HepG2 (cell line): ENCODE results near the gene SLCO3A1. TPM values are rescaled to one million over a fixed set of nuclear protein-coding genes. Genes with fewer than 3 reads are reported as not detected.

ENCODE experiments used
- ATAC-seq: fragments of 200-7000 bp; cut with Tn5 transposase; 3 replicates; pipeline ENCODE4 v1.9.1; 2020; ENCODE audit warnings: mild to moderate bottlenecking, moderate library complexity
- BruUV-seq: library from RNA; stranded (reverse); fragments of 400-500 nt; replicated peaks from 2 replicates; lab custom pipeline; 2021; lab: Mats Ljungman, UMichigan
- CTCF ChIA-PET: fragments of 300-600 bp; formaldehyde crosslinking; extraction: SDS; loops from one replicate; lab custom pipeline; 2021; ENCODE audit warnings: low total read pairs, inconsistent platforms, low intra/inter-chr PET ratio; lab: Yijun Ruan, JAX
- POLR2A ChIA-PET: fragments of 350-600 bp; sonication (Branson Sonifier 250); formaldehyde crosslinking; loops from one replicate; lab custom pipeline; 2020; ENCODE audit warnings: antibody characterized with exemption, inconsistent platforms; lab: Yijun Ruan, JAX
- DNase-seq: peaks from one replicate; pipeline ENCODE4 v3.0.0-alpha.2; 2015; ENCODE audit warnings: low spot score
- FAIRE-seq: peaks from 3 replicates; lab custom pipeline; 2011; peaks lifted over from hg19 to GRCh38; lab: Jason Lieb, UNC
- H2AFZ ChIP-seq: one replicate; pipeline ENCODE4 v1.6.1; 2011; ENCODE audit warnings: low read length, inconsistent platforms
- H3K27ac ChIP-seq: fragments of 300-600 bp; 3 replicates; pipeline ENCODE4 v1.8.0; 2011; ENCODE audit warnings: mixed run types, mild to moderate bottlenecking, mixed read lengths, low read length, inconsistent platforms; ENCODE audit not compliant: insufficient read depth; ENCODE audit errors: extremely low read length
- H3K27me3 ChIP-seq, 2 experiments: fragments of 200-600 bp in 1 of 2; 2 replicates in 1 of 2; 3 replicates in 1 of 2; pipeline versions ENCODE4 v1.6.0 to v1.8.0; 2011; ENCODE audit warnings: low read length in 2 of 2, mild to moderate bottlenecking in 2 of 2, moderate library complexity in 2 of 2, inconsistent platforms in 1 of 2; ENCODE audit not compliant: insufficient read depth in 2 of 2, control insufficient read depth in 1 of 2
- H3K36me3 ChIP-seq, 2 experiments: fragments of 200-600 bp in 1 of 2; replicated peaks in 1 of 2; 2 replicates in 1 of 2; 3 replicates in 1 of 2; pipeline versions ENCODE4 v1.5.1 to v1.8.0; 2011; ENCODE audit warnings: low read length in 2 of 2, inconsistent platforms in 1 of 2; ENCODE audit not compliant: insufficient read depth in 2 of 2, control insufficient read depth in 1 of 2
- H3K4me1 ChIP-seq: 2 replicates; pipeline ENCODE4 v1.5.1; 2012; ENCODE audit warnings: low read length, inconsistent platforms; ENCODE audit not compliant: insufficient read depth
- H3K4me2 ChIP-seq: 2 replicates; pipeline ENCODE4 v1.6.0; 2011; ENCODE audit warnings: low read depth, low read length, inconsistent platforms
- H3K4me3 ChIP-seq, 3 experiments: fragments of 200-600 bp in 1 of 3; sonication (generic), shearing (Covaris generic) in 1 of 3; replicated peaks in 1 of 3; 2 replicates each; pipeline ENCODE4 v1.5.1; 2011 to 2016; ENCODE audit warnings: low read length in 3 of 3, inconsistent platforms in 2 of 3, low read depth in 2 of 3, mild to moderate bottlenecking in 2 of 3, control low read depth in 1 of 3, mixed read lengths in 1 of 3; ENCODE audit not compliant: insufficient read depth in 1 of 3
- H3K79me2 ChIP-seq: one replicate; pipeline ENCODE4 v1.6.1; 2011; ENCODE audit warnings: low read length, inconsistent platforms; ENCODE audit not compliant: insufficient read depth
- H3K9ac ChIP-seq: 2 replicates; pipeline ENCODE4 v1.6.0; 2011; ENCODE audit warnings: mild to moderate bottlenecking, low read depth, low read length, inconsistent platforms; ENCODE audit not compliant: insufficient read depth
- H3K9me3 ChIP-seq: 2 replicates; pipeline ENCODE4 v1.5.1; 2012; ENCODE audit warnings: mild to moderate bottlenecking, low read length
- H4K20me1 ChIP-seq: 2 replicates; pipeline ENCODE4 v1.6.0; 2011; ENCODE audit warnings: inconsistent platforms, mild to moderate bottlenecking, low read length, moderate library complexity; ENCODE audit not compliant: insufficient read depth
- ARNT2 ChIP-seq: sonication (generic); formaldehyde crosslinking; IDR thresholded peaks from 2 replicates; pipeline ENCODE4 v1.8.0; 2022; ENCODE audit warnings: mild to moderate bottlenecking, low read depth, missing genetic modification reagents, moderate library complexity
- ARNTL ChIP-seq: sonication (generic); formaldehyde crosslinking; IDR thresholded peaks from 2 replicates; pipeline ENCODE4 v1.4.0; 2020; ENCODE audit warnings: mild to moderate bottlenecking, missing genetic modification reagents
- GZF1 ChIP-seq: sonication (generic); formaldehyde crosslinking; IDR thresholded peaks from 2 replicates; pipeline ENCODE4 v1.5.1; 2020; ENCODE audit warnings: mild to moderate bottlenecking, missing genetic modification reagents
- HMG20A ChIP-seq: IDR thresholded peaks from 2 replicates; pipeline ENCODE4 v1.6.1; 2016; ENCODE audit warnings: borderline replicate concordance
- MYC ChIP-seq: sonication (generic); formaldehyde crosslinking; IDR thresholded peaks from 2 replicates; pipeline ENCODE4 v1.9.0; 2021; ENCODE audit warnings: missing genetic modification reagents, borderline replicate concordance
- NCOA2 ChIP-seq: sonication (generic); formaldehyde crosslinking; IDR thresholded peaks from 2 replicates; pipeline ENCODE4 v1.8.0; 2022; ENCODE audit warnings: inconsistent platforms
- RCOR2 ChIP-seq: IDR thresholded peaks from 2 replicates; pipeline ENCODE4 v1.6.1; 2016; ENCODE audit warnings: missing biosample characterization, missing genetic modification reagents
- SAP130 ChIP-seq: IDR thresholded peaks from 2 replicates; pipeline ENCODE4 v1.6.1; 2016; ENCODE audit warnings: low read depth
- SIX1 ChIP-seq: sonication (generic); formaldehyde crosslinking; IDR thresholded peaks from 2 replicates; pipeline ENCODE4 v1.4.0; 2020; ENCODE audit warnings: missing genetic modification reagents, borderline replicate concordance
- TEAD2 ChIP-seq: sonication (generic); formaldehyde crosslinking; IDR thresholded peaks from 2 replicates; pipeline ENCODE4 v1.9.0; 2021; ENCODE audit warnings: missing genetic modification reagents
- YY1 ChIP-seq: IDR thresholded peaks from 2 replicates; pipeline ENCODE4 v1.6.1; 2011; ENCODE audit warnings: low read length, low read depth, moderate library complexity, mild to moderate bottlenecking; ENCODE audit not compliant: insufficient read depth, insufficient replicate concordance
- ZFP37 ChIP-seq: sonication (generic); formaldehyde crosslinking; IDR thresholded peaks from 2 replicates; pipeline ENCODE4 v1.4.0; 2020; ENCODE audit warnings: missing genetic modification reagents, borderline replicate concordance
- ZNF572 ChIP-seq: sonication (generic); formaldehyde crosslinking; IDR thresholded peaks from 2 replicates; pipeline ENCODE4 v1.5.1; 2020; ENCODE audit warnings: mild to moderate bottlenecking, missing genetic modification reagents
- WGBS: methylation state at CpG from one replicate; pipeline ENCODE4 v1.1.6; 2017; ENCODE audit warnings: low lambda C conversion rate; 5-methylcytosine and 5-hydroxymethylcytosine counted together
- in situ Hi-C: cut with HindIII; loops from 2 replicates; pipeline ENCODE4 v1.10.0; 2017; ENCODE audit warnings: low pct_unique_long_range_greater_than_20kb; ENCODE audit not compliant: extremely low pct_ligation_motif_present
- intact Hi-C: fragments of 100-400 bp; cut with micrococcal nuclease; formaldehyde crosslinking; loops from one replicate; pipeline ENCODE4 v1.10.0; 2022; ENCODE audit not compliant: unreplicated experiment
- polyA plus RNA-seq, 8 experiments: library from polyadenylated mRNA; depleted of rRNA in 3 of 8; stranded (reverse) in 7 of 8; unstranded in 1 of 8; fragments of >200 nt; fragmentation: Illumina TruSeq in 4 of 8; extraction: Trizol in 4 of 8; gene quantifications; 2 replicates each; pipeline versions ENCODE4 v1.2.1 to v1.2.3, GENCODE V29; 2011 to 2016; ENCODE audit warnings: low read depth in 4 of 8, missing spikeins in 1 of 8, mixed read lengths in 1 of 8; ENCODE audit not compliant: insufficient read depth in 1 of 8
- total RNA-seq, 5 experiments: library from RNA; depleted of rRNA; stranded (reverse); fragments of >200 nt; fragmentation: Illumina TruSeq; extraction: Trizol; gene quantifications; 2 replicates each; pipeline ENCODE4 v1.2.3, GENCODE V29; 2016; ENCODE audit warnings: low read depth in 1 of 5
- TF ChIP-seq, protein P1 (sequence below): sonication (generic); formaldehyde crosslinking; IDR thresholded peaks from 2 replicates; pipeline ENCODE4 v1.4.0; 2020; ENCODE audit warnings: mild to moderate bottlenecking, missing genetic modification reagents

SLCO3A1 gene
- total and polyA plus RNA-seq, 2 of the 13 experiments (the other 11 are each of a cell fraction or from before 2014, with no cell fraction given): 0.02 TPM; not detected in 1

DNA sequence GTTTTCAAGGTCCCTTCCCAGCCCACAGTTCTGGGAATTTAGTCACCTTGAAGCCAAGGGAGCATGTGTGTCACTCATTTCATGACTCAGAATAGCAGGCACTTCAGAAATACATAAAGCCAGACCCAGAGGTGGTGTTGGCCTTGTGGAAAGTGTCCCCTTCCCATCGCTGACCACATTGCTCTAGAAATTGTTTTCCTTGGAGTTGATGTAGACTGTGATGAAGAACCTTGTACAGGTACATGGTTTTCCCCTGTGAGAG is 158.8 kb downstream of the SLCO3A1 start:
- peaks cover 1 to 16% of the 10 kb centered on the region in 2 experiments; a peak in 3 of 5 replicates for H3K27me3 ChIP-seq
- no peaks in the 10 kb centered on the region for H4K20me1 ChIP-seq
- H3K4me3 ChIP-seq: no peak overlapping the region
- FAIRE-seq (no peak), ATAC-seq (no peak), DNase-seq (no peak)
- BruUV-seq: no TSS peak
- TF ChIP-seq RCOR2 (CRISPR knock-in tag) (no peak), TEAD2 (no peak), NCOA2 (CRISPR knock-in tag) (no peak), HMG20A (no peak), ZFP37 (CRISPR knock-in tag) (no peak), ARNTL (CRISPR knock-in tag) (no peak), ARNT2 (CRISPR knock-in tag) (no peak), MYC (CRISPR knock-in tag) (no peak), YY1 (no peak), SAP130 (CRISPR knock-in tag) (no peak), SIX1 (no peak), GZF1 (no peak), ZNF572 (CRISPR knock-in tag) (no peak)
- TF ChIP-seq, protein P1, sequence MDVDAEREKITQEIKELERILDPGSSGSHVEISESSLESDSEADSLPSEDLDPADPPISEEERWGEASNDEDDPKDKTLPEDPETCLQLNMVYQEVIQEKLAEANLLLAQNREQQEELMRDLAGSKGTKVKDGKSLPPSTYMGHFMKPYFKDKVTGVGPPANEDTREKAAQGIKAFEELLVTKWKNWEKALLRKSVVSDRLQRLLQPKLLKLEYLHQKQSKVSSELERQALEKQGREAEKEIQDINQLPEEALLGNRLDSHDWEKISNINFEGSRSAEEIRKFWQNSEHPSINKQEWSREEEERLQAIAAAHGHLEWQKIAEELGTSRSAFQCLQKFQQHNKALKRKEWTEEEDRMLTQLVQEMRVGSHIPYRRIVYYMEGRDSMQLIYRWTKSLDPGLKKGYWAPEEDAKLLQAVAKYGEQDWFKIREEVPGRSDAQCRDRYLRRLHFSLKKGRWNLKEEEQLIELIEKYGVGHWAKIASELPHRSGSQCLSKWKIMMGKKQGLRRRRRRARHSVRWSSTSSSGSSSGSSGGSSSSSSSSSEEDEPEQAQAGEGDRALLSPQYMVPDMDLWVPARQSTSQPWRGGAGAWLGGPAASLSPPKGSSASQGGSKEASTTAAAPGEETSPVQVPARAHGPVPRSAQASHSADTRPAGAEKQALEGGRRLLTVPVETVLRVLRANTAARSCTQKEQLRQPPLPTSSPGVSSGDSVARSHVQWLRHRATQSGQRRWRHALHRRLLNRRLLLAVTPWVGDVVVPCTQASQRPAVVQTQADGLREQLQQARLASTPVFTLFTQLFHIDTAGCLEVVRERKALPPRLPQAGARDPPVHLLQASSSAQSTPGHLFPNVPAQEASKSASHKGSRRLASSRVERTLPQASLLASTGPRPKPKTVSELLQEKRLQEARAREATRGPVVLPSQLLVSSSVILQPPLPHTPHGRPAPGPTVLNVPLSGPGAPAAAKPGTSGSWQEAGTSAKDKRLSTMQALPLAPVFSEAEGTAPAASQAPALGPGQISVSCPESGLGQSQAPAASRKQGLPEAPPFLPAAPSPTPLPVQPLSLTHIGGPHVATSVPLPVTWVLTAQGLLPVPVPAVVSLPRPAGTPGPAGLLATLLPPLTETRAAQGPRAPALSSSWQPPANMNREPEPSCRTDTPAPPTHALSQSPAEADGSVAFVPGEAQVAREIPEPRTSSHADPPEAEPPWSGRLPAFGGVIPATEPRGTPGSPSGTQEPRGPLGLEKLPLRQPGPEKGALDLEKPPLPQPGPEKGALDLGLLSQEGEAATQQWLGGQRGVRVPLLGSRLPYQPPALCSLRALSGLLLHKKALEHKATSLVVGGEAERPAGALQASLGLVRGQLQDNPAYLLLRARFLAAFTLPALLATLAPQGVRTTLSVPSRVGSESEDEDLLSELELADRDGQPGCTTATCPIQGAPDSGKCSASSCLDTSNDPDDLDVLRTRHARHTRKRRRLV (CRISPR knock-in tag): no peak
- no peaks in the 10 kb centered on the region for H3K4me1 ChIP-seq
- no peak overlapping the region for H3K27ac ChIP-seq
- in situ Hi-C loops (no loop called here), intact Hi-C loops (no loop called here)
- no peaks in the 10 kb centered on the region for H3K79me2 ChIP-seq
- POLR2A ChIA-PET: no interaction called here
- no peak overlapping the region for H3K9ac ChIP-seq
- 29% methylated on average over 1 of the region's 1 CpG for WGBS
- H3K36me3 ChIP-seq: no peaks in the 10 kb centered on the region
- H3K4me2 ChIP-seq: no peak overlapping the region
- H2AFZ ChIP-seq: no peak overlapping the region
- no peaks in the 10 kb centered on the region for H3K9me3 ChIP-seq
- CTCF ChIA-PET: no interaction called here
